Upper lobe of left lung (tissue), 4 donors: ENCODE results near the gene CDS2.

Experiments
- CTCF ChIP-seq, 6 experiments: fragments of 450-650 bp in 4 of 6; fragments of 200-600 bp in 2 of 6; sonication (generic) in 2 of 6; IDR thresholded peaks; one replicate each; pipeline ENCODE4 v1.5.1; 2016 to 2019; ENCODE audit warnings: antibody characterized with exemption in 6 of 6
- EP300 ChIP-seq, 4 donors: sonication (generic); formaldehyde crosslinking; IDR thresholded peaks; one replicate each; pipeline ENCODE4 v1.5.1; 2017; ENCODE audit warnings: antibody characterized with exemption in 4 of 4, control low read depth in 2 of 4
- POLR2A ChIP-seq, 4 donors: fragments of 450-650 bp; IDR thresholded peaks; one replicate each; pipeline ENCODE4 v1.5.1; 2016 to 2017; ENCODE audit warnings: antibody characterized with exemption in 4 of 4, mild to moderate bottlenecking in 2 of 4
- POLR2AphosphoS5 ChIP-seq, 2 donors: sonication (generic); formaldehyde crosslinking; IDR thresholded peaks; one replicate each; pipeline ENCODE4 v1.5.1; 2017; ENCODE audit warnings: antibody characterized with exemption in 2 of 2

GRCh38 chr20:5230544-5230943 is 103.7 kb downstream of the CDS2 start:
- TF ChIP-seq POLR2AphosphoS5 (IDR thresholded peaks at IDR 0.05): no peak
- no peak for TF ChIP-seq POLR2A (IDR thresholded peaks at IDR 0.05)
- TF ChIP-seq CTCF (IDR thresholded peaks at IDR 0.05): no peak
- no peak for TF ChIP-seq EP300 (IDR thresholded peaks at IDR 0.05)
